ENCODE measurements around the gene MRC1.

The MRC1 gene

DNA sequence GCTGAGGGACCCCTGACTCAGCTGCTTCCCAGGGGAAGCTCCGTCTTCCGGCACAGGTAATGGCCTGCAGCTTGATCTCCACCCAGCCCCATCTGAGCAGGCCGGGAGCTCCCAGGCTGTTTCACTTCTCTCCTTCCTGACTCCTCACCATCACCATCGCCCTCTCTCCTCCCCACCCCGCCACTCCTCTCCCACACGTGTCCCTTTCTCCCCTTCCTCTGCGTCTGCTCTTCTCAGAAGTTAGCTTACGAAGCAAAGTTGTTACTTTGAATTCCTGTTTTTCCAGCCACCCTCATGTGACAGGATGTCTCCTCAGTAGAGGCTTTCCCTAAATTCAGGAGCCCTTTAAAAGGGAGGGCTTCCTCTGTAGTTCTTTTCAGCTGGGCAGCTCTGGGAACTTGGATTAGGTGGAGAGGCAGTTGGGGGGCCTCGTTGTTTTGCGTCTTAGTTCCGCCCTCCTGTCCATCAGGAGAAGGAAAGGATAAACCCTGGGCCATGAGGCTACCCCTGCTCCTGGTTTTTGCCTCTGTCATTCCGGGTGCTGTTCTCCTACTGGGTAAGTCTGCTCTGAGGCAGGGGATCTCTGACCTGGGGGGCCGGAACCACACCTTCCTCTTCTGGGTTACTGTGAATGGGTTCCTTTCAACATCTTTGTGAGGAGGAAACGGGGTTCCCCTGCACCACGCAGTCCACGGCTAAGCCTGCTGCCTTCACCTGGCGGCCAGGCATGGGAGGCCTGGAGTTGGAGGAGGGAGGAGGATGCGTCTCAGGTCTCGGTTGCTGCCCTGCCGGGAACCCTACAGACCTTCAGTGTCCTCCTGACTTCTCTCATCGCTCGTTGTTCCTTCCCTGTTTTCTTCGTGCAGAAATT, at the start of gene MRC1:
TSS of gene MRC1 (plus strand) at position 378 of the 871 bp plus-strand sequence. CDS start at position 496, 118 bp downstream.
- Histone ChIP-seq H3K36me3 (ENCODE audit: insufficient read depth, low read length) (no peaks in the 10 kb centered on the region), H3K4me3 (ENCODE audit: low read length, poor library complexity, severe bottlenecking) (no peak within 1 kb of the TSS), H3K4me2 (ENCODE audit: low read depth, low read length, poor library complexity, severe bottlenecking) (no peak within 1 kb of the TSS), H3K4me1 (ENCODE audit: insufficient read depth, low read length, poor library complexity, severe bottlenecking) (peaks cover 13% of the 10 kb centered on the region), H3K9me3 (ENCODE audit: insufficient read depth, low read depth, low read length) (no peaks in the 10 kb centered on the region), H3F3A (ENCODE audit: low read depth) (no peaks in the 10 kb centered on the region), H3K9me2 (replicated peaks; ENCODE audit: low read depth, low read length) (no peaks in the 10 kb centered on the region), H3K9ac (ENCODE audit: low read depth, low read length, poor library complexity, severe bottlenecking) (no peak within 1 kb of the TSS), H3K27me3 (ENCODE audit: insufficient read depth, low read length, poor library complexity, severe bottlenecking) (no peaks in the 10 kb centered on the region), H4K20me1 (ENCODE audit: insufficient read depth, low read length, poor library complexity, severe bottlenecking) (no peaks in the 10 kb centered on the region), H3K79me2 (ENCODE audit: insufficient read depth, low read length) (no peaks in the 10 kb centered on the region), H2AFZ (ENCODE audit: low read length) (no peak within 1 kb of the TSS)
- TF ChIP-seq, protein P1, sequence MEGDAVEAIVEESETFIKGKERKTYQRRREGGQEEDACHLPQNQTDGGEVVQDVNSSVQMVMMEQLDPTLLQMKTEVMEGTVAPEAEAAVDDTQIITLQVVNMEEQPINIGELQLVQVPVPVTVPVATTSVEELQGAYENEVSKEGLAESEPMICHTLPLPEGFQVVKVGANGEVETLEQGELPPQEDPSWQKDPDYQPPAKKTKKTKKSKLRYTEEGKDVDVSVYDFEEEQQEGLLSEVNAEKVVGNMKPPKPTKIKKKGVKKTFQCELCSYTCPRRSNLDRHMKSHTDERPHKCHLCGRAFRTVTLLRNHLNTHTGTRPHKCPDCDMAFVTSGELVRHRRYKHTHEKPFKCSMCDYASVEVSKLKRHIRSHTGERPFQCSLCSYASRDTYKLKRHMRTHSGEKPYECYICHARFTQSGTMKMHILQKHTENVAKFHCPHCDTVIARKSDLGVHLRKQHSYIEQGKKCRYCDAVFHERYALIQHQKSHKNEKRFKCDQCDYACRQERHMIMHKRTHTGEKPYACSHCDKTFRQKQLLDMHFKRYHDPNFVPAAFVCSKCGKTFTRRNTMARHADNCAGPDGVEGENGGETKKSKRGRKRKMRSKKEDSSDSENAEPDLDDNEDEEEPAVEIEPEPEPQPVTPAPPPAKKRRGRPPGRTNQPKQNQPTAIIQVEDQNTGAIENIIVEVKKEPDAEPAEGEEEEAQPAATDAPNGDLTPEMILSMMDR (conservative IDR thresholded peaks at IDR 0.05; ENCODE audit: low read length) = no peak
- no peak for TF ChIP-seq EZH2phosphoT487 (IDR thresholded peaks at IDR 0.05; ENCODE audit: borderline replicate concordance)

DNA sequence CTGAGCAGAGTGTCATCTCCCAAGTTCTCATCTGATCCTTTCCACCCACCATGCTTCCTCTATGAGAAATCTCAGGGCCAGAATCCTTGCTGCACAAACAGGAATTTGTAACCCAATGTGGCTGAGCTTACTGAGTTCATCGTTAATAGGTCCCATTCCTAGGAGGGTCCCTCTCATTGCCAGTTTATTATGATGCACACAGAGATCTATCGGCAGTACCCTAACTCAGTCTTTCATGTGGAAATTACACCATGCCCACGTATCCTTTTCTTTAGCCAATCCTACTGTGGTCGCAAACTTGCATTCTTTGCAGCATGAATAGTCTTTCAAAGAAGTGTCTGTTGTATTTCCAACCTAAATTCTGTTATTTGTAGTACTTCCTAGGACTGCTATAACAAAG, 45.0 kb upstream of the MRC1 start:
- no peaks in the 10 kb centered on the region for H3F3A ChIP-seq (ENCODE audit: low read depth)
- TF ChIP-seq, protein P1 (conservative IDR thresholded peaks at IDR 0.05; ENCODE audit: low read length) = no peak
- no peak overlapping the region for H3K4me2 ChIP-seq (ENCODE audit: low read depth, low read length, poor library complexity, severe bottlenecking)
- no peaks in the 10 kb centered on the region for H3K79me2 ChIP-seq (ENCODE audit: insufficient read depth, low read length)
- peaks cover 4% of the 10 kb centered on the region for H3K4me1 ChIP-seq (ENCODE audit: insufficient read depth, low read length, poor library complexity, severe bottlenecking)
- H3K9me3 ChIP-seq (ENCODE audit: insufficient read depth, low read depth, low read length) = 0 out of 2 replicates have a peak, but pooled peaks cover 3% of the 10 kb centered on the region
- H4K20me1 ChIP-seq (ENCODE audit: insufficient read depth, low read length, poor library complexity, severe bottlenecking) = no peaks in the 10 kb centered on the region
- no peaks in the 10 kb centered on the region for H3K36me3 ChIP-seq (ENCODE audit: insufficient read depth, low read length)
- no peaks in the 10 kb centered on the region for H3K9me2 ChIP-seq (replicated peaks; ENCODE audit: low read depth, low read length)
- H2AFZ ChIP-seq (ENCODE audit: low read length) = no peak overlapping the region
- no peak overlapping the region for H3K4me3 ChIP-seq (ENCODE audit: low read length, poor library complexity, severe bottlenecking)
- H3K27me3 ChIP-seq (ENCODE audit: insufficient read depth, low read length, poor library complexity, severe bottlenecking) = no peaks in the 10 kb centered on the region
- no peak overlapping the region for H3K9ac ChIP-seq (ENCODE audit: low read depth, low read length, poor library complexity, severe bottlenecking)

DNA sequence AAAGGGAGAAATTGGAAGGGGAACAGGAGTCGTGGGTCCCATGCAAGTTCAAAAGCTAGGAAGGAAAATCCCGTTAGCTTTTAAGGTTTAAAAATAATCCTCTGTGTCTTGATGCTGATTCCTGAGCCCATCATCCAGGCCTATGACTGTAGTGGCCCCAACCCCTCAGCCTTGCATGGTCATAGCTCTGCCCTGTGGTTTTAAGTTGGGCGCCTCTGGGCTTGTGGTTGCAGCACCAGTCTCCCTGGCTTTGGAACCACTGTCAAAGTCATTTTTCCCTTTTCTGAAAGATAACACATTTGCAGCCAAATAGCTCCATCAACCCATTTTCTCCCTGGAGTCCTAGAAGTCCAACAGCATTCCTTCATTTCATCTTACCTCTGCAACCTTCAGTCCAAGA, 43.5 kb upstream of the MRC1 start:
- Histone ChIP-seq H3K27me3 (ENCODE audit: insufficient read depth, low read length, poor library complexity, severe bottlenecking) (no peaks in the 10 kb centered on the region), H3K36me3 (ENCODE audit: insufficient read depth, low read length) (no peaks in the 10 kb centered on the region), H4K20me1 (ENCODE audit: insufficient read depth, low read length, poor library complexity, severe bottlenecking) (no peaks in the 10 kb centered on the region), H3K9ac (ENCODE audit: low read depth, low read length, poor library complexity, severe bottlenecking) (no peak overlapping the region), H3K4me2 (ENCODE audit: low read depth, low read length, poor library complexity, severe bottlenecking) (no peak overlapping the region), H3K9me2 (replicated peaks; ENCODE audit: low read depth, low read length) (no peaks in the 10 kb centered on the region), H3K4me3 (ENCODE audit: low read length, poor library complexity, severe bottlenecking) (no peak overlapping the region), H2AFZ (ENCODE audit: low read length) (no peak overlapping the region), H3F3A (ENCODE audit: low read depth) (no peaks in the 10 kb centered on the region), H3K4me1 (ENCODE audit: insufficient read depth, low read length, poor library complexity, severe bottlenecking) (peaks cover 4% of the 10 kb centered on the region), H3K79me2 (ENCODE audit: insufficient read depth, low read length) (no peaks in the 10 kb centered on the region), H3K9me3 (ENCODE audit: insufficient read depth, low read depth, low read length) (0 out of 2 replicates have a peak, but pooled peaks cover 3% of the 10 kb centered on the region)
- no peak for TF ChIP-seq EZH2phosphoT487 (IDR thresholded peaks at IDR 0.05; ENCODE audit: borderline replicate concordance)
- TF ChIP-seq, protein P1 (conservative IDR thresholded peaks at IDR 0.05; ENCODE audit: low read length) = no peak

Data from Loucy (cell line).